ENCODE results near the gene FAM187B.

Gene FAM187B

DNA sequence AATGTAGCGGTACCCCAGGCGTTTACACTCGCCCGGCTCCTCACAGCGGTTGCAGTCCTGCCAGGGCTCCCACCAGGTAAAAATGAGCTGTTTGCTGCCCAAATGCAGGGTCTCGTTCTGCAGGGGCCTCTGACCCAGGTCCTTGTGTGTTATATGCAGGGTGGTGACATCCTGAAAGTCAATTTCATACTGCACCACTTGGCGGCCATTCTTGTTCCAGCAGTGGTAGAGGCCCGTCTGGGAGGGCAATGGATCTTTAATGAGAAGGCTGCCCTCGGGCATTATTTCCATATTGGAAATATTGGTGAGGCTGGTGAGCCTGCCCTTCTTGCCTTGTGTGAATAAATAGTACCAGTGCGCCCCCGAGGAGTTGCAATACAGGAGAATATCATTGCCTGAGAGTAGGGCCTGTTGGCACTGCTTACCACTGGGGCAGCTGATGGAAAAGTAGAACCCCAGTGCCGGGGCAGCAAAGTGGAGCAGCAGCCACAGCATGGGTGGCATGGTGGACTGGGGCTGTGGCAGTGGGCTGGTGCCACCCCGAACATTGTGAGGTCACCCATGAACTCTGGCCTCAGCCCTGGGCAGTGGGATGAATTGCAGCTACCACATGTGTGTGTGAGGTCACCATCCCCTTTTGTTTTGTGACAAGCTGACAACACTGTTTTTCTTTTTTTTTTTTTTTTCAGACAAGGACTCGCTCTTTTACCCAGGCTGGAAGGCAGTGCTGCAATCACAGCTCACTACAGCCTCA is at the start of gene FAM187B:
TSS of gene FAM187B (minus strand) at position 563 of the 754 bp plus-strand sequence. CDS start at position 504, 59 bp downstream.
- no peak for DNase-seq (ENCODE audit: low spot score)

DNA sequence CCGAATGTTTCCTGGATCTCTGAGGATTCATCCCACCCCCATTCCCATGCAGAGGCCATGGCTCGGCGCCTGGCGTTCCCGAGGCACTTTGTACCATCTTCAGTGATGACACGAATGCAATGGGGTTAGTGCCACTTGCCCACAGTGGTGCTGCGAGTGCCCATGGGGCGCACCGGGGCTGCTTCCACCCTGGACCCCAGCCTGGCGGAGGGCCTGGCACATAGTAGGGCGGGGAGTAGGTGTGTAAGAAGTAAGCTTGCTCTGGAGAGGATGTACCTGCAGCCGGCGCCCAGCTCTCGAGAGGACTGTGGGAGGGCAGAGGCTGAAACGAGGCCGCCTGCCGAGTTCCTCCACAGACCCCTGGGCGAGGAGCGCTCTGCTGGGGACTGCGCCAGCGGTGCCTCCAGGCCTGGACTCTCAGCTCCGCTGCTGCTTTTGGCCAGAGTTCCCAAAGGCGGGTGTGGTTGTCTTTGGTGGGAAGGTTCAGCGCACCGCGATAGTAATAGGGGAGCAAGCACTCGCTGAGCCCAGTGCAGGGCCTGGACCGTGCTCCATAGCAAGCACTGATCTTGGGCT is 48.3 kb upstream of the FAM187B start:
- DNase-seq (ENCODE audit: low spot score): no peak

DNA sequence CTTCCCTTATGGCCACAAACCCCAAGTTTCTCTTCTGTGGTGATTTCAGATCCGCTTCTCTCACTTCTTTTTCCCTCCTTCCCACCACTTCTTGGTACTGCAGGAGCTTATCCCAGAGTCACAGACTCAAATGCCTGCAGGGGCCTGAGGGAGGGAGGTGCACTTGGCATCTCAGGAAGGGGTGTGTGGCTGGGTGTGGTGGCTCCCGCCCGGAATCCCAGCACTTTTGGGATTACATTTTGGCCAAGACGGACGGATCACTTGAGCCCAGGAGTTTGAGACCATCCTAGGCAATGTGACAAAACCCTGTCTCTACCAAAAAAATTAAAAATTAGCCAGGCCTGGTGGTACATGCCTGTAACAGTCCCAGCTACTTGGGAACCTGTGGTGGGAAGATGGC is 45.8 kb upstream of the FAM187B start:
- no peak for DNase-seq (ENCODE audit: low spot score)

DNA sequence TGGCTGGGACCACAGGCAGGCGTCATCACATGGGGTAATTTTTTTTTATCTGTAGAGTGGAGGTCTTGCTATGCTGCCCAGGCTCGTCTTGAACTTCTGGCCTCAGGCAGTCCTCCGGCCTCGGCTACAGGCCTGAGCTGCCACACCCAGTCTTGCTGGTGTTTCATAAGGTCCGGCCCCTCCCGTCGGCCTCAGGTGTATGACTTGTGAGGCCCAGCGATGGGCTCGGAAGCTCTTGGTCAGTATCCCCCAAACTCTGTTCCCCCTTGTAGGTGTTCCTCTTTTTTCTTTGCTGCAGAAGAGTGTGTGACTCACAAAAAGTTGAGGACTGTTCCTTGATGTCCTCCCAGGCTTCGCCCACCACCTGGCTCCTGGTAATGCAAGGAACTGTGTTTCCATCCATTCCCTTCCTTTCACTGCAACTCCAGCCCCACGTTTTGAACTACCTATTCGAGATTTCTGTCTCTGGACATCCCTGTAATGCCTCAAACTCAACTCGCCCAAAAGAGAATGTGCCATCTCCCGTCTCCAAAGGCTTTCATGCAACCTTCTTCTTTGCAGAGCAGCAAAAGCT is 45.2 kb upstream of the FAM187B start:
- no peak for DNase-seq (ENCODE audit: low spot score)

DNA sequence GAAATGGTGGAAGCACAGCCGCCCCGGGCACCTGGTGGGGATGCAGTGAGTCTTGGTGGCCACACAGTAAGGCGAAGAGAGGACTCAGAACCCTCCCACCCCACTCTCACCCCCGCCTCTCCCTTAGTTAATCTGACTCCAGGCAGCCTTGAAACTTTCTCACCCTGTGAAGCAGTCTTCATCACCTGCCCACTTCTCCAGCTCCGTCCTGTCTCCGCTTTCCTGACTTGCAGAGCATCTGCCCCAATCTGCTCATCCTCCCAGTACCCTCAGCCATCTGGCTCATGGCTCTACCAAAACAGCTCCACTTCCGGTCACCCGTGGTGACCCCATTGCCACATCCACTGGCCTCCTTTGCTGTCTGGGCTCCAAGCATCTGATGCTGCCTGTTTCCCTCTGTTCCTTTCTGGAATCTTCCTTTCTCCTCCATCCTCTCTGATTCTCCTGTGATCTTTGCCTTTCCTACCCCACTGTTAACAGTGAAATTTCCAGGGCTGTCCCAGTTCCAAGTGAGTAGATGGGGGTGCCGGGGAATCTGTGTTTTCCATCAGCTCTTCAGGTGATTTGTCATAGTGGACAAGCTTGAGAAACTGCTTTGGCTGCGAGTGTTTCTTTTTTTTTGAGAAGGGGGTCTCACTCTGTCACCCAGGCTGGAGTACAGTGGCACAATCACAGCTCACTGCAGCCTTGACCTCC is 44.6 kb upstream of the FAM187B start:
- DNase-seq (ENCODE audit: low spot score): no peak

DNA sequence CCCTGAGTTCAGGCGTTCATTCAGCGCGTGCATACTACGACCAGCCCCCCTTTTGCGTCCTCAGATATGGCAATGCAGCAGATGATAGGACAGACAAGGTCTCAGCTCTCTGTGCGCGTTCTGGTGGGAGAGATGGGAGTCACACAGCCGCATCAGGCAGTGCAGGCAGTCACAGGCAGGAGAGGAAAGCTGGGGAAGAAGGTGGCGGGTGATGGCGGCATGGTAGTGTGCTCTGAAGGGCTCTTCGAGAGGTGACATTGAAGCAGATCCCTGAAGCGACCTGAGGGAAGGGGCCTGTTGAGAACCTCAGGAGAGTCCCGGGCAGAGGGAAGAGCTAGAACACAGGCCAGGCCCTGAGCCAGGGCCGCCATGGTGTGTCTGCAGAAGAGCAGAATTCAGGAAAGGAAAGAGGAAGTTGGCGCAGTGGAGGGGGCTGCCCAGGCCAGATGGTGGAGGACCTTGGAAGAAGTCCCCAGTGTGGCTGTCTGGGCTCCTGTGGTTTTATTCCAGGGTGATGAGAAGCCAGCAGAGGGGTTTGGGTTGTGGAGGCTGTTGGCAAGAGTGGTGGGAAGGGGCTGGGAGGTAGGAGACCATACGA is 43.7 kb upstream of the FAM187B start:
- DNase-seq (ENCODE audit: low spot score): no peak

DNA sequence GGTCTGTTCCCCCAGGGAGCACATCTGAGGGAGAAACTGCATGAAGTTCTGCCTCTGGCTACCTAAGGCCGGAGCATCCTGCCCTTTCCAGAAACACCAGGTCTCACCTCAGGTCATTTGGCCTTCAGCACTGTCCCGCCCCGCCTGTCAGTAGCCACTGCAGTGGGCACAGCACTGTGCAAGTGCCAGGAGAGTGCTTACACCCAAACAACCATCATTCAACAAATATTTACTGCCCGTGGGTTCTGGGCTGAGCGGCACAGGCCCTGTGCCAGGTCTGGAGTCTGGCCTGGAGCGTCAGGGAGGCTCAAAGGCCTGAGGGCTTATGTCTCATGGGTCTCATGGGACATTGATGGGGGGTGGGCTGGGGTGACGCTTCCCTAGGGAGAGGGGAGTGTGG is 43.0 kb upstream of the FAM187B start:
- no peak for DNase-seq (ENCODE audit: low spot score)

DNA sequence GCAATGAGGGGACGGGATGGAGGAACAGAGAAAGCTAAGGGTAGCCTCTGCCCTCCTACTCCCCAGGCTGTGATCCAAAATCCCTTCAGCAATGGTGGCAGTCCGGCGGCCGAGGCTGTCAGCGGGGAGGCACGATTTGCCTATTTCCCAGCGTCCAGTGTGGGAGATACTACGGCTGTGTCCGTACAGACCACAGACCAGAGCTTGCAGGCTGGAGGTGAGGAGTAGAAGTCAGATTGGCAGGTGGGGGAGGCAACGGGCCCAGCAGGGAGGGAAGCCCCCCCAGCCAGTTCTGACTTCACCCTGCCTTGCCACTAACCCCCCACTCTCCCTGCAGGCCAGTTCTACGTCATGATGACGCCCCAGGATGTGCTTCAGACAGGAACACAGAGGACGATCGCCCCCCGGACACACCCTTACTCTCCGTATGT is 41.9 kb upstream of the FAM187B start:
- DNase-seq (ENCODE audit: low spot score): no peak

DNA sequence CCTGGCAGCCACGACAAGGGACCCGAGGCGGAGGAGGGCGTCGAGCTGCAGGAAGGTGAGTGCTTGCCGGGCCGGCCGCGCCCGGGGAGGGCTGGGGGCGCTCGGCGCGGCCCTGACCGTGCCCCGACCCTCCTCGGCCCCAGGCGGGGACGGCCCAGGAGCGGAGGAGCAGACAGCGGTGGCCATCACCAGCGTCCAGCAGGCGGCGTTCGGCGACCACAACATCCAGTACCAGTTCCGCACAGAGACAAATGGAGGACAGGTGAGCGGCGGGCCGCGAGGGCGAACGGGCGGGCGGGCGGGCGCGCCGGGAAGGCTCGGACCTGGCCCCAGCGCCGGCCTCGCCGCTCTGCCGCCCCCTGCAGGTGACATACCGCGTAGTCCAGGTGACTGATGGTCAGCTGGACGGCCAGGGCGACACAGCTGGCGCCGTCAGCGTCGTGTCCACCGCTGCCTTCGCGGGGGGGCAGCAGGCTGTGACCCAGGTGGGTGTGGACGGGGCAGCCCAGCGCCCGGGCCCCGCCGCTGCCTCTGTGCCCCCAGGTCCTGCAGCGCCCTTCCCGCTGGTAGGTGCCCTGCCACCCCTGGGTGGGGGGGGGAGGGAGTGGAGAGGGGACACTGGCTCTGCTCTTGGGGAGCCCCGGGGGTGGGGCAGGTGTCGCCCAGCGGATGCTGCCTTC is 41.0 kb upstream of the FAM187B start:
- peak; percentile 90 for DNase-seq (ENCODE audit: low spot score)

DNA sequence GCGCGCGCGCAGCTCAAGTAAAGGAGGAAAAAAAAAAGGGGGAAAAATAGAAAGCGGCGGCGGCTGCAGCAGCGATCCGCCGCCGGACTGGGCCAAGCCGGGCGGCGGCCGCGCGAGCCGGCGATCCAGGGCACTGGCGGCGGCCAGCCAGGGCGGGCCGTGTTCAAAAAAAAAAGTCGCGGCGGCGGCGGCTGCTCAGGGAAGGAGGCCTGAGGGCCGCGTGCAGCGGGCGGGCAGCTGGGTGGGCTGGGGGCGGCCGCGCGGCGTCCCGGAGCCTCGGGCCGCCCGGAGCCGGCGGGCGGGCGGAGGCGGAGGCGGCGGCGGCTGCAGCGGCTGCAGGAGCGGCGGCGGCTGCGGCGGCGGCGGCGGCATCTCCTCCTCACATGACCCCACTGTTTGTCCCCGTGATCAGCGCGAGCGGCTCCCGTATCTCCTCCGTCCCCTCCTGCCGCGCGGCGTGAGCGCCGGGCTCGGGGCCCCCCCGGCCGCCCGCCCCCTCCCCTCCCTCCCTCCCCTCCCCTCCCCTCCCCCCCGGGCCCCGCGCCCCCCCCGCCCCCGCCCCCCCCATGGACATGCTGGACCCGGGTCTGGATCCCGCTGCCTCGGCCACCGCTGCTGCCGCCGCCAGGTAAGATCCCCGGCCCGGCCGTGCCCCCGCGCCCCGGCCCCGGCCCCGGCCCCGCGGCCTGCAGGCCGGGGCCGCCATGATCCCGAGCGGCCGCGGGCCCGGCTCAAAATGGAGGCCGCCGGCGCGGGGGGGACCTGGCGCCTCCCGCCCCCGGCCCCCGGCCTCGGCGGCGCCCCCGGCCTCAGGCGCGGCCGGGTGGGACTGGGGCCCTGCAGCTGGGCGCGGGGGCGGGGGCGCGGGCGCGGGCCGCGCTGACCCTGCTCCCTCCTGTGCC is 40.2 kb upstream of the FAM187B start, which contains the start of gene USF2:
TSS of gene USF2 (plus strand) at position 427 of the 902 bp plus-strand sequence. CDS start at position 567, 140 bp downstream.
- DNase-seq (ENCODE audit: low spot score): peak; percentile 72

DNA sequence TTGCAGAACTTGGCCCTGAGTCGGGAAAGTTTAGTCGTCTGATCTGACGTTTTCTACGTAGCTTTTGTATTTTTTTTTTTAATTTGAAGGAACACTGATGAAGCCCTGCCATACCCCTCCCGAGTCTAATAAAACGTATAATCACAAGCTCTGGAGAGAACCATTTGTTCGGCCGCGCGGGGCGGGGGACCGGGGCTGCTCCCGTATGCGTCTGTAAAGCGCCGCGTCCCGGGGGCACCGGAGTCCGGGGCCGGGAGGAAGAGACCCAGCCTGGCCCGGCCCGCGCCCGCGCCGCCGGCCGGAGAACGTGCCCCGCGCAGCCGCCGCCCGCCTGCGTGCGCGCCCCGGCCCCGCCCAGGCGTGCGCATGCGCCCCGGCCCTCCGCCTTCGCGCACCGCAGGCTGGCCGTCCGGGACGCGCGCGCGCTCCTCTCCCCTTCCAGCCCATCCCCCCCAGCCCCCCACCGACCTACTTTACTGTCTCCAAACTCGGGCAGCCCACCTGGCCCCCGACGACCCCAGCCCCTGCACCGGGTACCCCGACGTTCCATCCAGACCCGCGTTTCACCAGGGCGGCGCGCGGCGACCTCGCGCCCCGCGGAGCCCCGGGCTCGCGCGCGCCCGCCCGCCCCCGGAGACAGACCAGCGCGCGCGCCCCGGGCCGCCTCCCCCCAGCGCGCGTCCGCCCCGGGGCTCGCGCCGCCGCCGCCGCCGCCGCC is 39.4 kb upstream of the FAM187B start:
- DNase-seq (ENCODE audit: low spot score): peak; percentile 83

DNA sequence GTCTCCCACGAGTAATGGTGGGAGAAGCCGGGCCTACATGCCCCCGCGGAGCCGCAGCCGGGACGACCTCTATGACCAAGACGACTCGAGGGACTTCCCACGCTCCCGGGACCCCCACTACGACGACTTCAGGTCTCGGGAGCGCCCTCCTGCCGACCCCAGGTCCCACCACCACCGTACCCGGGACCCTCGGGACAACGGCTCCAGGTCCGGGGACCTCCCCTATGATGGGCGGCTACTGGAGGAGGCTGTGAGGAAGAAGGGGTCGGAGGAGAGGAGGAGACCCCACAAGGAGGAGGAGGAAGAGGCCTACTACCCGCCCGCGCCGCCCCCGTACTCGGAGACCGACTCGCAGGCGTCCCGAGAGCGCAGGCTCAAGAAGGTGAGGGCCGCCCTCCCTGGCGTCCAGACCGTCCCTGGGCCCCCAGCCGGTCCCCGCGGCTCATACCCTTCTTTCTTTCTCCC is 38.8 kb upstream of the FAM187B start:
- peak; percentile 48 for DNase-seq (ENCODE audit: low spot score)

DNA sequence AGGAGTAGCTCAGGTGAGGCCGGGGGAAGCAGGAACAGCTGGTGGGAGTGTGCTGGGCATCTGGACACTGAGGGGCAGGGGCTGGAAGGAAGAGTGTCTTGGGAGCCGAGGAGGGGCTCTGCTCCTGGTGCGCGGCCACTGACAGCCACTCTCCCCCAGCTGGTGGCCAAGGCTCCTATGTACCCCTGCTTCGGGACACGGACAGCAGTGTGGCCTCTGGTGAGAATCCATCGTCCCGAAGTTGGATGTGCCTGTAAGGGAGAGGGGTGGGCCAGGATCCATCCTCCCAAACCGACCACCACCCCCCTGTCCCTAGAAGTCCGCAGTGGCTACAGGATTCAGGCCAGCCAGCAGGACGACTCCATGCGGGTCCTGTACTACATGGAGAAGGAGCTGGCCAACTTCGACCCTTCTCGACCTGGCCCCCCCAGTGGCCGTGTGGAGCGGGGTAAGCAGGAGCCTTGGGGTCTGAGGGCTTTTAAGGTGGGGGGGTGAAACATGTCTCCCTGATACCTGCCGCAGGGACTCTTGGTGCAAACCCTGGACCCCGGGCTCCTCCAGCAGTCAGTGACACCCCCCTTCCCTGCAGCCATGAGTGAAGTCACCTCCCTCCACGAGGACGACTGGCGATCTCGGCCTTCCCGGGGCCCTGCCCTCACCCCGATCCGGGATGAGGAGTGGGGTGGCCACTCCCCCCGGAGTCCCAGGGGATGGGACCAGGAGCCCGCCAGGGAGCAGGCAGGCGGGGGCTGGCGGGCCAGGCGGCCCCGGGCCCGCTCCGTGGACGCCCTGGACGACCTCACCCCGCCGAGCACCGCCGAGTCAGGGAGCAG is 38.2 kb upstream of the FAM187B start:
- no peak for DNase-seq (ENCODE audit: low spot score)

DNA sequence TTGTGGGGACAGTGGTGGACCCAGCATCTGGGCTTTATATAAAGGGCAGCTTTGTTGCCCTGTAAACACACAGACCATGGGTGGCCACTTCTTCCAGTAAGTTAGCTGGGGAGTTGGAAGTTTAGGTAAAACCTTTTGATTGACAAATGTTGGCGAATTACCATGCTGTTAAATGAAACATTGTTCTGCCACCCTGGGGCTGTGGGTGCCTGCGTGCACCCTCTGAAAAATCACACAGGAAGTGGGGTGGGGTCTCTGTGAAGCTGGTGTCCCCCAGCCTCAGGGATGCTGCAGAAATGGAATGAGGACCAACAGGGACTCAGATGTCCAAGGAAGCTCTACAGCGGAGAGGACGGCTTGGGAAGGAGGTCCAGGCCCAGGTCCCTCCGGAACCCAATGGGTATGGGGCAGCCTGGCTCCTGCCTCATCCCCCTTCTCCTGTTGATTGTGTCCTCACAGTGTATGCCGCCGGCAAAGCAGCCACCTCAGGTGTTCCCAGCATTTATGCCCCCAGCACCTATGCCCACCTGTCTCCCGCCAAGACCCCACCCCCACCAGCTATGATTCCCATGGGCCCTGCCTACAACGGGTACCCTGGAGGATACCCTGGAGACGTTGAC is 37.5 kb upstream of the FAM187B start:
- no peak for DNase-seq (ENCODE audit: low spot score)

DNA sequence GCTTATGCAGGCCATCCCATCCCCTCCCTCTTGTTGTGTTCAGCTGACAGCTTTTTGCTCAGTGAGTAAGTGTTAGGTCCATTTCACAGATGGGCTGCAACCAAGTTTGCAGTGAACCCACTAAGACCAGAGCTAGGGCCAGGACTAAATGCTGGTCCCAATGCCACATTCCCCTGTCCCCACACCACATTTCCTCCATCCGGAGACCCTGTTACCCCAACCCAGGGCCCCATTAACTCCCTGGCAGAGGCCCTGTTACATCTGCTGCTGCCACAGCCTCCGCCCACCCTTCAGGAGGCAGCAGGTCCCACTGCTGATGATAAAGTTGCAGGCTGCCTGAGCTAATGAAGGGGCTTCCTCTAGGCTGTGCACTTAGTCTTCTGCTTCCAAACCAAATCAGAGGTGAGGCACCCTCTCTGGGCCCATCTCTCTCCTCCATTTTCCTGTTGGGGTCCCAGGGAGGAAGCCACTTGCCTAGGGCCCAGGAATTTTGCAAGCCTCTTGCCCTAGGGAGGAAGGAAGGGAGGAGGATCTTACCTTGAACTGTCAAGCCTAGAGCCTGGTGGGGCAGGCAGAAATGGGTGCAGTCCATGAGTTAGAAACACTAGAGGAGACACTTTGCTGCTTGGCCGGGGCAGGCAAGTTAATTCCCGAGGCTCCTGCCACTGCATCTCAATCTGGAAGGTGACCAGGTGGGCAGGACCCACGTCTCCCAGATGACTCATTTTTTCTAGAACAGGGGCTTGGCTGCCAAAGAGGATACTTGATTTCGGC is 36.8 kb upstream of the FAM187B start:
- peak; percentile 24 for DNase-seq (ENCODE audit: low spot score)

DNA sequence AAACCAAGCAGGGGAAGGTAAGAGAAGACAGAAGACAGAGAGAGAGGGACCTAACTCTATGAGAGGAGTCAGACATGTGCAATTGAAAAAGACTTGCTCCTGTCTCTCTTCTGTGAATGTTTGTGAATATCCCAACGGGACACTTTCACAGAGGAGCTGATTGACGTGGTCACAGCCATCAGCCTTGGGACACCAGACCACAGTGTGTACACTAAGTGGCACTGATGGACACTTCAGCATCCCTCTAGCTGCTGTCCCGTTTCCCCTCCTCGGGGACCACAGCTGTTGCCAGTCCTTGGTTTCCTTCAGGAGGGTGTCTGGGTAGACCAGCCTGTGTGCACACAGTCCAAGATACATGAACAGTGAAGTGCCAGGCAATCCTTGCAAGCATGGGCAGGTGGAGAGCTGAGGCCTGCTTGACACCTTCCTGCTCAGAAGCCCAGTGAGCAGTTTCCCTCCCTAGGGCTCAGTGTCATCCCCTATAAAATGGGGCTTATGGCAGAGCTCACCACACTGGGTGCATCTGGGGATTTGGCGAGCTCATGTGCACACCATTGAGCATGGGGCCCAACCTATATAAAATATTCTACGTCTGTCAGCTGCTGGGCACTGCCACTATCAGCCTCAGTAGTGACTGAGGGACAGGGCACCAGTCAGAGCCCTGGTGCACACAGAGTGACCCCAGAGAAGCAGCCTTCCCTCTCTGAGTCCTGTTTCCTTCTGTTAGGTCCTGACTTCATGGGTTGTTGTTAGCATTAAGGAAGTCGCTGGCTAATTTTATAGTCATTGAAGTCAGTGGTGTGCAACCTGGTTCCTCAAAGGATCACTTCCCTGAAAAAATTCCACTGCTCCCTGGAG is 36.0 kb upstream of the FAM187B start:
- peak; percentile 80 for DNase-seq (ENCODE audit: low spot score)

Data from kidney tubule cell (primary cell).